HEK293 (cell line): Measurements from ENCODE around the gene IL16.

Experiments used
- BCL6B ChIP-seq: fragments of 450-650 bp; formaldehyde crosslinking; IDR thresholded peaks from 2 replicates; pipeline ENCODE4 v1.5.1; 2017; ENCODE audit warnings: missing biosample characterization, missing genetic modification characterization
- ELK4 ChIP-seq: IDR thresholded peaks from 2 replicates; pipeline ENCODE4 v1.6.1; 2011; ENCODE audit warnings: mild to moderate bottlenecking, low read depth, low read length, borderline replicate concordance
- HOXA7 ChIP-seq: sonication (generic); formaldehyde crosslinking; IDR thresholded peaks from 2 replicates; pipeline ENCODE4 v1.8.1; 2022; ENCODE audit warnings: missing genetic modification reagents, borderline replicate concordance
- KLF17 ChIP-seq: fragments of 450-650 bp; formaldehyde crosslinking; IDR thresholded peaks from 2 replicates; pipeline ENCODE4 v1.5.1; 2016; ENCODE audit warnings: missing biosample characterization, missing genetic modification characterization
- PBX3 ChIP-seq: sonication (generic); formaldehyde crosslinking; IDR thresholded peaks from 2 replicates; pipeline ENCODE4 v1.8.1; 2022; ENCODE audit warnings: mild to moderate bottlenecking, moderate library complexity, missing genetic modification reagents
- SCRT2 ChIP-seq: fragments of 450-650 bp; formaldehyde crosslinking; IDR thresholded peaks from 2 replicates; pipeline ENCODE4 v1.5.1; 2016; ENCODE audit warnings: missing biosample characterization, missing genetic modification characterization
- TCF7L2 ChIP-seq: IDR thresholded peaks from 2 replicates; pipeline ENCODE4 v1.6.1; 2011; ENCODE audit warnings: low read depth, mild to moderate bottlenecking, inconsistent platforms, low read length, moderate library complexity, borderline replicate concordance
- TSHZ1 ChIP-seq: fragments of 450-650 bp; formaldehyde crosslinking; IDR thresholded peaks from 2 replicates; pipeline ENCODE4 v1.5.1; 2016; ENCODE audit warnings: missing biosample characterization, missing genetic modification characterization, borderline replicate concordance
- ZBTB20 ChIP-seq: fragments of 450-650 bp; formaldehyde crosslinking; IDR thresholded peaks from 2 replicates; pipeline ENCODE4 v1.5.1; 2016; ENCODE audit warnings: missing biosample characterization, missing genetic modification characterization
- ZBTB21 ChIP-seq: fragments of 450-650 bp; formaldehyde crosslinking; IDR thresholded peaks from 2 replicates; pipeline ENCODE4 v1.5.1; 2017; ENCODE audit warnings: missing biosample characterization, missing genetic modification characterization
- ZFHX2 ChIP-seq: fragments of 450-650 bp; formaldehyde crosslinking; conservative IDR thresholded peaks from 2 replicates; pipeline ENCODE4 v1.5.1; 2016; ENCODE audit warnings: missing biosample characterization, missing genetic modification characterization
- ZFP41 ChIP-seq: fragments of 450-650 bp; formaldehyde crosslinking; IDR thresholded peaks from 2 replicates; pipeline ENCODE4 v1.5.1; 2016; ENCODE audit warnings: missing biosample characterization, missing genetic modification characterization, borderline replicate concordance
- ZFP69B ChIP-seq: fragments of 450-650 bp; formaldehyde crosslinking; IDR thresholded peaks from 2 replicates; pipeline ENCODE4 v1.5.1; 2016; ENCODE audit warnings: missing biosample characterization, missing genetic modification characterization
- ZIC2 ChIP-seq: fragments of 450-650 bp; formaldehyde crosslinking; IDR thresholded peaks from 2 replicates; pipeline ENCODE4 v1.5.1; 2016; ENCODE audit warnings: missing biosample characterization, missing genetic modification characterization
- ZNF121 ChIP-seq: fragments of 450-650 bp; formaldehyde crosslinking; IDR thresholded peaks from 2 replicates; pipeline ENCODE4 v1.5.1; 2016; ENCODE audit warnings: missing biosample characterization, missing genetic modification characterization
- ZNF148 ChIP-seq: fragments of 450-650 bp; formaldehyde crosslinking; IDR thresholded peaks from 2 replicates; pipeline ENCODE4 v1.5.0; 2017; ENCODE audit warnings: missing biosample characterization, missing genetic modification characterization, borderline replicate concordance
- ZNF155 ChIP-seq: fragments of 450-650 bp; formaldehyde crosslinking; IDR thresholded peaks from 2 replicates; pipeline ENCODE4 v1.5.1; 2016; ENCODE audit warnings: missing biosample characterization, missing genetic modification characterization
- ZNF174 ChIP-seq: fragments of 450-650 bp; formaldehyde crosslinking; IDR thresholded peaks from 2 replicates; pipeline ENCODE4 v1.5.0; 2017; ENCODE audit warnings: missing biosample characterization, mild to moderate bottlenecking, missing genetic modification characterization
- ZNF202 ChIP-seq: fragments of 450-650 bp; formaldehyde crosslinking; IDR thresholded peaks from 2 replicates; pipeline ENCODE4 v1.5.1; 2016; ENCODE audit warnings: missing biosample characterization, missing genetic modification characterization, borderline replicate concordance
- ZNF274 ChIP-seq, 2 experiments: fragments of 200-500 bp in 1 of 2; fragments of 450-650 bp in 1 of 2; sonication (Bioruptor generic) in 1 of 2; formaldehyde crosslinking in 1 of 2; IDR thresholded peaks; 2 replicates each; pipeline versions ENCODE4 v1.5.1 to v1.6.1; 2014 to 2016; ENCODE audit warnings: borderline replicate concordance in 1 of 2, inconsistent platforms in 1 of 2, low read length in 1 of 2, missing biosample characterization in 1 of 2, missing genetic modification characterization in 1 of 2
- ZNF335 ChIP-seq: fragments of 450-650 bp; formaldehyde crosslinking; conservative IDR thresholded peaks from 2 replicates; pipeline ENCODE4 v1.5.1; 2016; ENCODE audit warnings: missing biosample characterization, missing genetic modification characterization
- ZNF366 ChIP-seq: fragments of 450-650 bp; formaldehyde crosslinking; conservative IDR thresholded peaks from 2 replicates; pipeline ENCODE4 v1.5.1; 2016; ENCODE audit warnings: missing biosample characterization, missing genetic modification characterization
- ZNF394 ChIP-seq: fragments of 450-650 bp; formaldehyde crosslinking; IDR thresholded peaks from 2 replicates; pipeline ENCODE4 v1.5.1; 2016; ENCODE audit warnings: missing biosample characterization, missing genetic modification characterization, mild to moderate bottlenecking, moderate library complexity, borderline replicate concordance
- ZNF426 ChIP-seq: fragments of 450-650 bp; formaldehyde crosslinking; IDR thresholded peaks from 2 replicates; pipeline ENCODE4 v1.5.1; 2017; ENCODE audit warnings: missing biosample characterization, missing genetic modification characterization, mild to moderate bottlenecking, inconsistent platforms, moderate library complexity
- ZNF521 ChIP-seq: fragments of 450-650 bp; formaldehyde crosslinking; IDR thresholded peaks from 2 replicates; pipeline ENCODE4 v1.5.1; 2017; ENCODE audit warnings: missing biosample characterization, mild to moderate bottlenecking, missing genetic modification characterization
- ZNF580 ChIP-seq: fragments of 450-650 bp; formaldehyde crosslinking; IDR thresholded peaks from 2 replicates; pipeline ENCODE4 v1.5.1; 2016; ENCODE audit warnings: missing biosample characterization, missing genetic modification characterization
- ZNF585B ChIP-seq: fragments of 450-650 bp; formaldehyde crosslinking; IDR thresholded peaks from 2 replicates; pipeline ENCODE4 v1.5.1; 2016; ENCODE audit warnings: missing biosample characterization, missing genetic modification characterization

The IL16 gene

GRCh38 chr15:81338170-81339007 is 141.7 kb downstream of the IL16 start (continued):
- TF ChIP-seq ZNF335 (tag by site-specific recombination), result peak; percentile 62
- peak; percentile 47; the same call in 1 of the 2 replicates for TF ChIP-seq ZBTB21 (tag by site-specific recombination)
- no peak for TF ChIP-seq SCRT2 (tag by site-specific recombination)
- TF ChIP-seq ELK4, result no peak
- TF ChIP-seq PBX3 (CRISPR knock-in tag), result no peak
- TF ChIP-seq ZIC2 (tag by site-specific recombination), result peak; percentile 42; the same call in 1 of the 2 replicates
- TF ChIP-seq ZNF521 (tag by site-specific recombination), result no peak
- TF ChIP-seq ZNF274 (IDR thresholded peaks at IDR 0.05; ENCODE audit: low read length), result no peak
- TF ChIP-seq ZNF274 (tag by site-specific recombination; IDR thresholded peaks at IDR 0.05; ENCODE audit: borderline replicate concordance), result no peak
- TF ChIP-seq KLF17, result no peak
- no peak for TF ChIP-seq ZNF585B
- no peak for TF ChIP-seq ZFHX2
- no peak for TF ChIP-seq ZNF202 (tag by site-specific recombination)
- no peak for TF ChIP-seq ZFP69B (tag by site-specific recombination)
- TF ChIP-seq ZNF155 (tag by site-specific recombination), result no peak
- no peak for TF ChIP-seq TCF7L2
- no peak for TF ChIP-seq ZNF121 (tag by site-specific recombination)
- TF ChIP-seq ZNF394 (tag by site-specific recombination), result peak; percentile 56; the same call in 1 of the 2 replicates
- TF ChIP-seq BCL6B (tag by site-specific recombination), result peak; percentile 95
- no peak for TF ChIP-seq ZFP41 (tag by site-specific recombination)
- no peak for TF ChIP-seq ZBTB20 (tag by site-specific recombination)
- TF ChIP-seq ZNF426 (tag by site-specific recombination), result no peak
- TF ChIP-seq HOXA7 (CRISPR knock-in tag), result no peak
- TF ChIP-seq TSHZ1, result no peak
- no peak for TF ChIP-seq ZNF148 (tag by site-specific recombination)
- no peak for TF ChIP-seq ZNF580 (tag by site-specific recombination)
- TF ChIP-seq ZNF366 (tag by site-specific recombination), result peak; percentile 97
- no peak for TF ChIP-seq ZNF174 (tag by site-specific recombination)
